Right lobe of liver (tissue), 6 donors: Measurements from ENCODE around the gene ERG28. TPM values are rescaled to one million over a fixed set of nuclear protein-coding genes. Genes with fewer than 3 reads are reported as not detected.

Experiments used
- ATAC-seq, 4 donors: fragments of 200-7000 bp; cut with Tn5 transposase; one replicate each; pipeline ENCODE4 v1.9.1; 2020; ENCODE audit warnings: mild to moderate bottlenecking in 4 of 4, moderate library complexity in 4 of 4
- DNase-seq, 3 donors: peaks; one replicate each; pipeline ENCODE4 v3.0.0-alpha.2; 2020
- H3K27ac ChIP-seq, 3 donors: fragments of 200-600 bp; one replicate each; pipeline ENCODE4 v1.8.0; 2022
- H3K27me3 ChIP-seq, 2 donors: fragments of 200-600 bp; one replicate each; pipeline ENCODE4 v1.8.0; 2022
- H3K36me3 ChIP-seq, 4 donors: fragments of 200-600 bp; sonication (generic) in 1 of 4; one replicate each; pipeline versions ENCODE4 v1.5.1 to v1.8.0; 2017 to 2022; ENCODE audit warnings: control low read depth in 1 of 4
- H3K4me1 ChIP-seq, 4 donors: fragments of 200-600 bp; sonication (generic) in 1 of 4; one replicate each; pipeline versions ENCODE4 v1.5.1 to v1.8.0; 2017 to 2022; ENCODE audit warnings: control low read depth in 1 of 4
- H3K4me3 ChIP-seq, 3 donors: fragments of 200-600 bp; one replicate each; pipeline ENCODE4 v1.8.0; 2022
- H3K9me3 ChIP-seq, 4 donors: fragments of 200-600 bp; sonication (generic) in 1 of 4; one replicate each; pipeline versions ENCODE4 v1.5.1 to v1.8.0; 2017 to 2022; ENCODE audit warnings: control low read depth in 1 of 4
- POLR2A ChIP-seq: fragments of 450-650 bp; IDR thresholded peaks from one replicate; pipeline ENCODE4 v1.6.1; 2017; ENCODE audit warnings: antibody characterized with exemption, mild to moderate bottlenecking
- WGBS: methylation state at CpG from one replicate; pipeline ENCODE4 v1.1.6; 2018; ENCODE audit warnings: low coverage, low lambda C conversion rate; ENCODE audit not compliant: insufficient coverage; ENCODE audit errors: missing lambda C conversion rate; 5-methylcytosine and 5-hydroxymethylcytosine counted together
- intact Hi-C, 2 donors: fragments of 100-400 bp; cut with DNase I; formaldehyde crosslinking; loops; one replicate each; pipeline versions ENCODE4 v1.11.2 to v1.14.1; 2022
- long read RNA-seq: library from polyadenylated mRNA; unstranded; transcript quantifications from one replicate; pipeline ENCODE4 v2.0.0, GENCODE V29; 2019
- total RNA-seq, 6 experiments: library from RNA; depleted of rRNA in 2 of 6; stranded (reverse); fragments of >200 nt in 2 of 6; fragmentation: NEBNext Ultra II Directional in 3 of 6; extraction: Animal tissue kit (Norgen Biotek cat#: 25700) in 3 of 6; gene quantifications; one replicate each; pipeline versions ENCODE4 v1.1.0 to v1.2.4, GENCODE V29; 2016 to 2023
- TF ChIP-seq, protein P1 (sequence below), 4 donors: fragments of 200-600 bp in 3 of 4; fragments of 450-650 bp in 1 of 4; IDR thresholded peaks; one replicate each; pipeline versions ENCODE4 v1.5.1 to v1.8.0; 2016 to 2022; ENCODE audit warnings: antibody characterized with exemption in 4 of 4, mild to moderate bottlenecking in 2 of 4
- donor health status: DM: no; HTN: yes; CAD: no.
- donor health status: DM: no; HTN: no; CAD: no.
- donor health status: DM: no; HTN: no; CAD: no.
- donor health status: DM: no; HTN: yes; CAD: no.
- donor health status: DM: no; HTN: yes; CAD: no.

ERG28 gene, protein sequence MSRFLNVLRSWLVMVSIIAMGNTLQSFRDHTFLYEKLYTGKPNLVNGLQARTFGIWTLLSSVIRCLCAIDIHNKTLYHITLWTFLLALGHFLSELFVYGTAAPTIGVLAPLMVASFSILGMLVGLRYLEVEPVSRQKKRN
- total RNA-seq = 10 to 100 TPM in 5 of 6 experiments, 1 to 10 TPM in 1; 7.9 to 31.5 (median 20.1) TPM
- long read RNA-seq, transcript ERG28-201 (5 exons, 2,633 nt) = major isoform, 29 of 32 reads
- long read RNA-seq, partial matches to known transcripts = 2 of 32 reads
- long read RNA-seq, other reads (novel, unspliced or antisense) = 1 of 32 reads

DNA sequence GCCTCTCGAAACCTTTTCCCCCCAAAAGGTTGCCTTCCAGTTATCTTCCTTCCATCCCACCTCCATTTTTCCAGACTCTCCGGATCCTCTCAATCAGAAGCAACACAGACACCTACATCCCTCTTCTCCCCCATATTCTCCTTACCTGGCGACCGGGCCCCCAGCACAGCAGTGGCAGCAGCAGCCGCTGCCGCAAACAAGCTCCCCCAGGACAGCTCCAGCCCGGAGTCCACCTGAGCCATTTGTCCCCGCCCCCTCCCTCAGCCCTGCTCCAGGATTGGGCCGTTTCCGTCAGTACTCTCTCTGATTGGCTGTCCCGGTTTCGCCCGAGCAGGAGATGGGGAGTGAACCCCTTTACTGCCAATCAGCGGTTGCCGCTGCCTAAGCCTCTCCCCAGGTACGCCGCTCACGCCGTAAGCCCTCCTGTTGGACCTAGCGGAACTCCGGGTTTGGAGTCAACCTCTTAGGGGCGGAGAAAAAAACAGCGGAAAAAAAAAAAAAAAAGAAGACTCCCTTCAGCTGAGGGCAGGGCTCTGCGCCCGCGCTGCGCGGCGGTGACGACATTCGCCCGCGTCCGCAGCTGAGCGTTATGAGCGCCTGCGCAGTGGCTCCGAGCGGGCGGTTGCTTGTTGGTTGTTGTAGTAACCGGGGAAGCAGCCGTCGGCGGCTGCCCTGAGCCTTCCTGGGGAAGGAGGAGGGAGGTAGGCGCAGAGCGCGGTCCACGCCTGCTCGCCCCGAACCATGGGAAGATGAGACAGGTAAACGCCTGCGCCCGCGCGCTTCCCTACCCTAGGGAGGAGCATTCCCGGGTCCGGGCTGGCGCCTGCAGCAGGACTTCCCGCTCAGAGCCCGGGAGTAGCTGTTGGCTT, at the start of gene ERG28, which contains the start of gene TTLL5:
TSS of gene ERG28 (minus strand) at position 247 of the 869 bp plus-strand sequence. CDS start 3,374 bp downstream, outside the sequence.
TSS of gene TTLL5 (plus strand) at position 617 of the 869 bp plus-strand sequence. CDS start 1,904 bp downstream, outside the sequence.
- no peaks in the 10 kb centered on the region for H3K9me3 ChIP-seq
- TF ChIP-seq POLR2A = peak; percentile 86
- TF ChIP-seq, protein P1, sequence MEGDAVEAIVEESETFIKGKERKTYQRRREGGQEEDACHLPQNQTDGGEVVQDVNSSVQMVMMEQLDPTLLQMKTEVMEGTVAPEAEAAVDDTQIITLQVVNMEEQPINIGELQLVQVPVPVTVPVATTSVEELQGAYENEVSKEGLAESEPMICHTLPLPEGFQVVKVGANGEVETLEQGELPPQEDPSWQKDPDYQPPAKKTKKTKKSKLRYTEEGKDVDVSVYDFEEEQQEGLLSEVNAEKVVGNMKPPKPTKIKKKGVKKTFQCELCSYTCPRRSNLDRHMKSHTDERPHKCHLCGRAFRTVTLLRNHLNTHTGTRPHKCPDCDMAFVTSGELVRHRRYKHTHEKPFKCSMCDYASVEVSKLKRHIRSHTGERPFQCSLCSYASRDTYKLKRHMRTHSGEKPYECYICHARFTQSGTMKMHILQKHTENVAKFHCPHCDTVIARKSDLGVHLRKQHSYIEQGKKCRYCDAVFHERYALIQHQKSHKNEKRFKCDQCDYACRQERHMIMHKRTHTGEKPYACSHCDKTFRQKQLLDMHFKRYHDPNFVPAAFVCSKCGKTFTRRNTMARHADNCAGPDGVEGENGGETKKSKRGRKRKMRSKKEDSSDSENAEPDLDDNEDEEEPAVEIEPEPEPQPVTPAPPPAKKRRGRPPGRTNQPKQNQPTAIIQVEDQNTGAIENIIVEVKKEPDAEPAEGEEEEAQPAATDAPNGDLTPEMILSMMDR (IDR thresholded peaks at IDR 0.05) = no peak
- ATAC-seq = peak; percentile 89 to 97 (median 93)
- peaks cover 0 to 18% (median 7%) of the 10 kb centered on the region in 4 donors for H3K4me1 ChIP-seq
- DNase-seq = peak; percentile 96 to 98 (median 98)
- intact Hi-C loops = no loop called here
- H3K27me3 ChIP-seq = no peaks in the 10 kb centered on the region
- H3K4me3 ChIP-seq = peak within 1 kb of the TSS; percentile 71 to 93 (median 87)
- H3K27ac ChIP-seq = peak within 1 kb of the TSS; percentile 66 to 83 (median 81)
- H3K36me3 ChIP-seq = peaks cover 0 to 10% (median 3%) of the 10 kb centered on the region in 4 donors
- WGBS = under 1% methylated on average over 39 of the region's 60 CpGs

DNA sequence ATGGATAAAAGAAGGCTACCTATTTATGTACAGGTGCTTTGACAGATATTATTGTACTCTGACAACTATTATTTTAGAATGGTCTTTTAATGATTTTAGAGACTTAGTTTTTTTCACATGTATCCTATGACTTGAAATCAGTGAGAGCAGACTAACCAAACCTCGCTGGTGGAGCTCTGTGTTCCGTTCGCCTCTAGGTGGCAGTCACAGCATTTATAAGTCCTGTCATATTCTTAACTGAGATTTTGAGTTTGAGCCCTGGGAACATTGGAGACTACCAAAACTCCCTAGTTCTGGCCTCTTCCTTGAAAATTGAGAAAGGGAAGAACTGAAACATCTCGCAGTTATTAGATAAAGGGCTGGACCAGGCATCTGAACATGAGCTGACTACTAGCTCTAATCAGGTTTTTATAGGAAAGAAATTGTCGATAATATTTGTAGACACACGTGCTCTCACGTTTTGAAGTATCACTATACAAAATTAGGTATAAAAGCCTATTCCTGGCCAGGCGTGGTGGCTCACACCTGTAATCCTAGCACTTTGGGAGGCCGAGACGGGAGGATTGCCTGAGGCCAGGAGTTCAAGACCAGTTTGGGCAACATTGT, 48.6 kb upstream of the ERG28 start:
- Histone ChIP-seq H3K36me3 (no peaks in the 10 kb centered on the region), H3K4me1 (peaks cover 0 to 17% (median 3%) of the 10 kb centered on the region in 4 donors), H3K27me3 (no peaks in the 10 kb centered on the region), H3K9me3 (no peaks in the 10 kb centered on the region), H3K27ac (no peak overlapping the region), H3K4me3 (no peak overlapping the region)
- intact Hi-C loops = loop anchor here in 1 of 2 donors (10.0 kb wide), 1 partner anchor 265 kb away; no protein-coding TSS in a partner anchor
- no peak for TF ChIP-seq POLR2A
- TF ChIP-seq, protein P1 (IDR thresholded peaks at IDR 0.05) = peak; percentile 73 to 85 (median 78)
- DNase-seq (peak; percentile 60 to 75 (median 66)), ATAC-seq (peak; percentile 66 to 85 (median 81))
- 47% methylated on average over 10 of the region's 10 CpGs for WGBS

DNA sequence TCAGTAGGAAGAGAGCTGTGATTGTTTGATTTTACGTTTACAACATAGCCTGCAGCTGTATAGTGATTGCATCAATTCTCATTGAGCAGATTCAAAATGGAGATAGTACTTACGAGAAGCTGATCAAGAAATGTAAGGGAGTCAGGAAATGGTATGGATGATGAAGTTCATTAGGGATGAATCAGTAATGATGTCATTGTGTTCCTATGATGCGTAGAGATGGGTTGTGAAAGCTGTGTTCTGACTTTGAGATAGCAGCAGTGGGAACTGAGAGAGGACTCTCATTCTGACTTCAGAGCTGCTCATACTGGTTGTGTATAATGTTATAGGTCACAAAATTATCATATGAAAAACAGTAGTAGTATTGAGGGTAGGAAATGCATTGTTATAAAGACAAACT, 44.3 kb upstream of the ERG28 start:
- 87% methylated on average over 3 of the region's 3 CpGs for WGBS
- ATAC-seq = no peak
- intact Hi-C loops = loop anchor here in 1 of 2 donors (10.0 kb wide), 1 partner anchor 270 kb away; no protein-coding TSS in a partner anchor
- H3K9me3 ChIP-seq = no peaks in the 10 kb centered on the region
- DNase-seq = no peak
- peaks cover 0 to 2% (median 0%) of the 10 kb centered on the region in 4 donors for H3K36me3 ChIP-seq
- H3K27me3 ChIP-seq = no peaks in the 10 kb centered on the region
- H3K27ac ChIP-seq = no peak overlapping the region
- no peaks in the 10 kb centered on the region for H3K4me1 ChIP-seq
- no peak overlapping the region for H3K4me3 ChIP-seq
- TF ChIP-seq, protein P1 (IDR thresholded peaks at IDR 0.05) = no peak
- TF ChIP-seq POLR2A = no peak

DNA sequence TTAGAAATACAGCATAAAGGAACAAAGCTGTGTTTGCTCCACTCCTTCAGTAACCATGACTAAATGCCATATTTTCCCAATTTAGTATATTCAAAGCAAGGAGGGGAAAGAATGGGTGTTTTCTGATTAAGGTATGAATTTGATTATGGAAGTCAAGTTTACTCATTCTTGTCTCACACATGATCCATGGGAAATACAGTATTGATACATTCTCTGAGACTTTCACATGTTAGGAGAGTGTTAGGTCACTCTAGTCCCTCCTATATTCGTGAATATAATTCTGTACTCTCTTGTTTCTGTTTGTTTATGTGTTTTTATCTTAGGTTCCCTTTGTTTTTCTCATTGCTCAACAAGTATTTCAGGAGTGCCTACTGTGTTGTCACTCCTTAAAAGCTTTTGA, 42.8 kb upstream of the ERG28 start:
- DNase-seq (no peak), ATAC-seq (no peak)
- intact Hi-C loops = loop anchor here in 1 of 2 donors (10.0 kb wide), 1 partner anchor 271 kb away; no protein-coding TSS in a partner anchor
- Histone ChIP-seq H3K27ac (no peak overlapping the region), H3K4me3 (no peak overlapping the region), H3K36me3 (peaks cover 0 to 2% (median 0%) of the 10 kb centered on the region in 4 donors), H3K27me3 (no peaks in the 10 kb centered on the region), H3K4me1 (no peaks in the 10 kb centered on the region), H3K9me3 (no peaks in the 10 kb centered on the region)
- TF ChIP-seq POLR2A = no peak
- TF ChIP-seq, protein P1 (IDR thresholded peaks at IDR 0.05) = no peak
- WGBS = 69% methylated on average over 1 of the region's 1 CpG
